Aorta (tissue), 5 donors: ENCODE measurements around the gene GRM7. TPM values are rescaled to one million over a fixed set of nuclear protein-coding genes. Genes with fewer than 3 reads are reported as not detected.

ENCODE experiments used
- ATAC-seq: fragments of 200-7000 bp; cut with Tn5 transposase; one replicate; pipeline ENCODE4 v1.9.1; 2022; ENCODE audit warnings: moderate library complexity; ENCODE audit not compliant: low FRiP score
- DNase-seq, 2 donors: peaks; one replicate each; pipeline ENCODE4 v3.0.0-alpha.2; 2020
- H3K27ac ChIP-seq, 2 donors: one replicate each; pipeline ENCODE4 v1.5.1; 2013; ENCODE audit warnings: low read length in 2 of 2, mild to moderate bottlenecking in 2 of 2, moderate library complexity in 2 of 2, control low read depth in 1 of 2, inconsistent platforms in 1 of 2, low read depth in 1 of 2
- H3K27me3 ChIP-seq, 2 donors: one replicate each; pipeline ENCODE4 v1.6.1; 2013; ENCODE audit warnings: control low read depth in 1 of 2, low read length in 1 of 2, mild to moderate bottlenecking in 1 of 2, moderate library complexity in 1 of 2; ENCODE audit not compliant: insufficient read depth in 2 of 2, control insufficient read depth in 1 of 2
- H3K36me3 ChIP-seq, 2 donors: one replicate each; pipeline ENCODE4 v1.6.1; 2013; ENCODE audit warnings: control low read depth in 1 of 2, low read length in 1 of 2, mild to moderate bottlenecking in 1 of 2; ENCODE audit not compliant: insufficient read depth in 2 of 2, control insufficient read depth in 1 of 2
- H3K4me1 ChIP-seq, 2 donors: one replicate each; pipeline ENCODE4 v1.6.1; 2013; ENCODE audit warnings: low read length in 2 of 2, control low read depth in 1 of 2, mild to moderate bottlenecking in 1 of 2, moderate library complexity in 1 of 2; ENCODE audit not compliant: insufficient read depth in 2 of 2, control insufficient read depth in 1 of 2
- H3K4me3 ChIP-seq, 2 donors: one replicate each; pipeline ENCODE4 v1.5.1; 2013; ENCODE audit warnings: low read length in 2 of 2, control low read depth in 1 of 2, mild to moderate bottlenecking in 1 of 2
- H3K9me3 ChIP-seq: one replicate; pipeline ENCODE4 v1.6.1; 2013; ENCODE audit warnings: mild to moderate bottlenecking, low read length; ENCODE audit not compliant: control insufficient read depth
- WGBS, 2 donors: extraction: QIAGEN DNeasy Blood & Tissue Kit; methylation state at CpG; one replicate each; pipeline ENCODE4 v1.1.7; 2013; 5-methylcytosine and 5-hydroxymethylcytosine counted together
- intact Hi-C, 2 donors: fragments of 100-400 bp; cut with DNase I; formaldehyde crosslinking; loops; one replicate each; pipeline versions ENCODE4 v1.14.2 to v1.15.0; 2022
- polyA plus RNA-seq, 2 donors: library from polyadenylated mRNA; stranded (reverse); fragments of 200-250 nt; gene quantifications; one replicate each; pipeline ENCODE4 v1.2.3, GENCODE V29; 2013
- total RNA-seq, 2 donors: library from RNA; stranded (reverse); fragmentation: NEBNext Ultra II Directional; extraction: Animal tissue kit (Norgen Biotek cat#: 25700); gene quantifications; one replicate each; pipeline ENCODE4 v1.2.1, GENCODE V29; 2021
- donor health status: healthy with polysubstance abuse.
- donor health status: Bipolar disorder and iron deficiency.
- donor health status: DM: no; HTN: no; CAD: no.
- donor health status: DM: no; HTN: no; CAD: no.
- donor health status: DM: yes; HTN: yes; CAD: no.

Gene GRM7
- total and polyA plus RNA-seq, 4 donors, result 0.10 to 2.5 (median 0.50) TPM

DNA sequence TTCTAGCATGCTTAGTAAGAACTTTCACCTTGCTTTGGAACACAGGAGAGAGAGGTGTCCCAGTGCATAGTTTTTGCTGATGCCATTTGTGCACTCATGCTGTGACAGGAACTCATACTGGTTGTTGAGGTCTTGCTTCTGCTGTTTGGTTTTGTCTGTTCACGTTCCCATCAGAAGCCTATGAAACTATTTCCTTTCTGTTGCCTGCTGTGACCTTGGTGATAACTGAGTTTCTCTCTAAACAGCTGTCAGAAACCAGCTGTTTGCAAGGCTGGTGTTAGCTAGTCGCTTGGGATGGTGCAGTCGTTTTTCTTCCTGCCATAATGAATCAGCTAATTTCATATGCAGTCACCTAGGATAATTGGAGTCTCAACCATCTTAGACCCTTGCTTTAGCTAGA lies 724.1 kb downstream of the GRM7 start:
- intact Hi-C loops, result no loop called here

DNA sequence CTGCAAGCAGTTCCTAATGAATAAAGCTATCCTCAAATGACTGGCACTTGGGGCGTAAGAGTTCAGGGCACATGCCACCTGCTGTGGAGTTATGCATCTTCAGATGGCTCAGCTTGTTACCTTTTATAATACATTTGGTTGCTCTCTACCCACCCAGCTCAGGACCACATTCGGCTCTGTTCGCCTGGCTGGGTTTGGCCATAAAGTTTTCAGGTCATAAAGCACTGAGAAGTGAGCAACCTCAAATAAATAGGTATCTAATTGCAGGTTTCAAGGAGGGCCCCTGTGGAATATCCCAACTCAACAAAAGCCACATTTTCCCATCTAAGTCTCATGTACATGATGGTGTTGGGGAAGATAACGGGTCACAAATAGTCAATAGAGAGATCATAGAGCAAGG lies 727.3 kb downstream of the GRM7 start:
- intact Hi-C loops, result no loop called here
- Histone ChIP-seq H3K4me1 (no peaks in the 10 kb centered on the region), H3K9me3 (no peaks in the 10 kb centered on the region), H3K27ac (no peak overlapping the region), H3K36me3 (no peaks in the 10 kb centered on the region), H3K27me3 (no peaks in the 10 kb centered on the region), H3K4me3 (no peak overlapping the region)
- DNase-seq (no peak), ATAC-seq (no peak)
- WGBS, 2 donors, result 95 to 98% methylated on average over 4 of the region's 4 CpGs

More for the DNA sequence above, 724.1 kb downstream of the GRM7 start:
- H3K36me3 ChIP-seq, result no peaks in the 10 kb centered on the region
- 68 to 76% methylated on average over 3 of the region's 3 CpGs for WGBS, 2 donors
- no peaks in the 10 kb centered on the region for H3K27me3 ChIP-seq
- no peak overlapping the region for H3K4me3 ChIP-seq
- ATAC-seq (no peak), DNase-seq (no peak)
- peaks cover 0 to 2% of the 10 kb centered on the region in 2 donors for H3K4me1 ChIP-seq
- H3K9me3 ChIP-seq, result no peaks in the 10 kb centered on the region
- no peak overlapping the region for H3K27ac ChIP-seq

DNA sequence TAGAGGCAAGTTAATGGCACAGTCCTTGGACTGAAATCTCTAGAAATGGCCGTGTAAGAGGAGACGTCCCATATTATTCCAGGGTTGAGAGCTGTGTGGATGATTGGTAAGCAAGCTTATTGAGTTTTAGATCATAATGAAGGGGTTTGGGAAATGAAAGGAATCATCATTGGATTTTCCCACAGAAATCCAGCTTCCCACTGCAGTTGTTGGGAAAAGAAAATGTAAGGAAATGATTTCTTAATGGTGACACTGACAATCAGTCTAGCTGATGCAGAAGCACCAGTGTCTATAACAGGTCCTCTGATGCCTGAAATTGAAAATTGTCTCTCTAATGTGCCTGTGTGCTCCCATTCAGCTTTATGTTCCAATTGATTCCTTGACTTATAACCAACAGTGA lies 728.6 kb downstream of the GRM7 start:
- H3K36me3 ChIP-seq, result no peaks in the 10 kb centered on the region

DNA sequence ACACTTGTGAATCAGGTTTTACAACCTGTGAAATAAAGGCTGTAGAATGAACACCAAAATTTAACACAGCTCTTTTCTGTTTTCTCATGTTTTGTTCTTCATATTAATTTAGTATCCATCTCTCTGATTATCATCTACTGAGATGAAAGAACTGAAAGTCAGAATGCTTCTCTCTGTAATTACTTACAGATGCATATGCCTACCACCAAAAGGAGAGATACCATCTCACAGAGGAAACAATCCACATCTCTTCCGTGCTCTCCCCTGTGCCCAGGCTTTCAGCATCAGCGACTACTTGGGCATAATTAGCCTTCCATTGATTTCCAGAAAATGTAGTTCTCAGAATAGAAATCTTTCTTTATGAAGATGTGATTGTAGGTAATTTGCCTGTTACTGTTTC lies 741.4 kb downstream of the GRM7 start:
- ATAC-seq, result no peak

More for the DNA sequence above, 728.6 kb downstream of the GRM7 start:
- Histone ChIP-seq H3K9me3 (no peaks in the 10 kb centered on the region), H3K27me3 (no peaks in the 10 kb centered on the region), H3K4me1 (no peaks in the 10 kb centered on the region), H3K27ac (no peak overlapping the region), H3K4me3 (no peak overlapping the region)
- ATAC-seq (no peak), DNase-seq (no peak)
- WGBS, 2 donors, result 86 to 90% methylated on average over 2 of the region's 2 CpGs
- intact Hi-C loops, result no loop called here

DNA sequence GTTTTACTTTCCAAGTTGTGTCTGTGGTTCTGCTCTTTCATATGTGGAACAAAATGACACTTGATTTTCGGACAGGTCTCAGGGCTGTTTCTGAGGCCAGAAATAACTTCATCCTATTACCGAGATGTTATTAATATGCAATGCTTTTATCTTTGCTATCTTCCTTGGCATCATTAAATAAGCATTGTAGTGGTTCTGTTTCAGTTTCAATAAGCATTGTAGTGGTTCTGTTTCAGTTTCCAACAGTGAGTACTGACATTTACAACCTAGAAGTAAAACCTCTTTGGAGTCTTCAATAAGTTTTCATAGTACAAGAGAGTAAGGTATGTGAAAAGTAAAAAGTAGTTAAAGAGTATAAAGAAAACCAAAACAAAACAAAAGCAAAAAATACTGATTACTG lies 746.2 kb downstream of the GRM7 start:
- Histone ChIP-seq H3K9me3 (no peaks in the 10 kb centered on the region), H3K4me3 (no peak overlapping the region), H3K27ac (no peak overlapping the region), H3K36me3 (no peaks in the 10 kb centered on the region), H3K4me1 (peaks cover 0 to 1% of the 10 kb centered on the region in 2 donors), H3K27me3 (no peaks in the 10 kb centered on the region)
- 68 to 69% methylated on average over 2 of the region's 2 CpGs for WGBS, 2 donors
- ATAC-seq (no peak), DNase-seq (no peak)
- intact Hi-C loops, result no loop called here

More for the DNA sequence above, 741.4 kb downstream of the GRM7 start:
- Histone ChIP-seq H3K9me3 (no peaks in the 10 kb centered on the region), H3K27me3 (no peaks in the 10 kb centered on the region), H3K27ac (no peak overlapping the region), H3K36me3 (no peaks in the 10 kb centered on the region), H3K4me3 (no peak overlapping the region), H3K4me1 (no peaks in the 10 kb centered on the region)
- no peak for DNase-seq
- WGBS, 2 donors, result 97 to 100% methylated on average over 2 of the region's 2 CpGs
- intact Hi-C loops, result no loop called here

DNA sequence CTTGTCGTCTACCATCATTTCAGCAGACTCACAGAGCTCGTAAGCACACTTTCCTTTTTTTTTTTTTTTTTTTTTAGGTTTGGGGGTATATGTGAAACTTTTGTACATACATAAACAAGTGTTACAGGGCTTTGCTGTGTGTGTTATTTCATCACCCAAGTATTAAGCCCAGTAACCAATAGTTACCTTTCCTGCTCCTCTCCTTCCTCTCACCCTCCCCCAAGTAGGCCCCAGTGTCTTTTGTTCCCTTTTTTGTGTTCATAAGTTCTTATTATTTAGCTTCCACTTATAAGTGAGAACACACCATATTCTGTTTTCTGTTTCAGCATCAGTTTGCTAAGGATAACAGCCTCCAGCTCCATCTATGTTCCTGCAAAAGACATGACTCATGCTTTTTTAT lies 746.8 kb downstream of the GRM7 start:
- WGBS, 2 donors, result 93 to 97% methylated on average over 2 of the region's 2 CpGs
- H3K9me3 ChIP-seq, result no peaks in the 10 kb centered on the region
- H3K36me3 ChIP-seq, result no peaks in the 10 kb centered on the region
- intact Hi-C loops, result no loop called here
- H3K27me3 ChIP-seq, result no peaks in the 10 kb centered on the region
- no peak overlapping the region for H3K27ac ChIP-seq
- peaks cover 0 to 1% of the 10 kb centered on the region in 2 donors for H3K4me1 ChIP-seq
- DNase-seq (no peak), ATAC-seq (no peak)
- H3K4me3 ChIP-seq, result no peak overlapping the region

DNA sequence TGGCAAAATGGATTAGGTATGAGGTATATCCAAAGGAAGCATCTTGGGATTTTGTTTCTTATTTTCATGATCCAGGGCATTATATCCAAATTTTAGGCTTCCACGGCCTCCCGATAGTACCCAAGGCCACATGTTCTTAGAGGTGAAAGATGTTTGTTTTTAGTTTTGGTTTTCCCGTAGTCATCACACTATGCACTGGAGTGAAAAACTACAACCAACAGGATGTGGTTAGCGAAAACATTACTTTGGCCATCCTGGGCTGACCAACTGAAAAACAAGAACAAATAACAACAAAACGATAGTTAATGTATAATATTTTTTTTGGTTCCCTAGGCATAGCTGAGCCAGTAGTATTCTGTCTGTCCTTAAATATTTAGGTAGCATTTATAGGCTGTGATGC lies 749.7 kb downstream of the GRM7 start:
- no peak for ATAC-seq
- intact Hi-C loops, result no loop called here

DNA sequence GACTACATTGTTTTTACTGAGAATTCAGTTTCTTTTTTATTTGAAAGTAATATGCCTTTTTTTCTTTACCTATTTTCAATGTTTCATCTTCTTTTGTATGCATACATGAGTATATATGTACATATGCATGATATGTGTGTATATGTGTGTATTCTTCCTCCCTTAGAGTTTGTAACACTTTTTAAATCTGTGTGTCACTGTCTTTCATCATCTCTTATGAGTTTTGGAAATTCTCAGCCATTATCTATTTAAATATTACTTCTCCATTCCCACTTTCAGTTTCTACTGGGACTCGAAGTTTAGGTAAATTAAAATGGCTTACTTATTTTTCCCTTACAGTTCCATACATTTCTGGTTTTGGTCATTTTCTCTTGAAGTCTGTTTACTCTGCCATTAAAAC lies 754.1 kb downstream of the GRM7 start:
- intact Hi-C loops, result no loop called here
- H3K27ac ChIP-seq, result no peak overlapping the region
- 91 to 97% methylated on average over 1 of the region's 1 CpG for WGBS, 2 donors
- H3K9me3 ChIP-seq, result no peaks in the 10 kb centered on the region
- no peak for DNase-seq
- no peak overlapping the region for H3K4me3 ChIP-seq
- peaks cover 1 to 3% of the 10 kb centered on the region in 2 donors for H3K4me1 ChIP-seq
- H3K36me3 ChIP-seq, result no peaks in the 10 kb centered on the region
- no peak for ATAC-seq
- no peaks in the 10 kb centered on the region for H3K27me3 ChIP-seq

More for the DNA sequence above, 749.7 kb downstream of the GRM7 start:
- no peak overlapping the region for H3K4me3 ChIP-seq
- WGBS, 2 donors, result 95 to 97% methylated on average over 5 of the region's 5 CpGs
- peaks cover 0 to 1% of the 10 kb centered on the region in 2 donors for H3K4me1 ChIP-seq
- H3K27ac ChIP-seq, result no peak overlapping the region
- DNase-seq, result no peak
- no peaks in the 10 kb centered on the region for H3K9me3 ChIP-seq
- H3K36me3 ChIP-seq, result no peaks in the 10 kb centered on the region
- H3K27me3 ChIP-seq, result no peaks in the 10 kb centered on the region

DNA sequence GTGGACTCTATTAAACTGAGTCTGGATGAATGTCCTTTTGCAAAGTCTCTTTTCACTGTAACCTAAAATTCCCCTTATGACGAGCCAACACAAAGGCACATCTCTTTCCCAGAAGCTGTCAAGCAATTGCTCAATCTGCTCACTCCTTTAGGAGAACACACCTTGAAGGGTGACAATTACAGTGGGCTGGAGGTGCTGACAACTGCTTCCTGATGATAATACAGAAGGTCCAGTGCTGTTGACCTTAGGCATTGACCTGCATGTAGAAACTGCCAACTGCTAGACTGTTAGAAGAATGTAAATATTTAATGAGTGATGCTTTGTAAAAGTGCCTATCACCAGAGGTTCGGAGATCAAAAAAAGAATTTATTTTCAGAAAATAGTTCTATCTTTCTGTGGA lies 757.7 kb downstream of the GRM7 start:
- 50 to 63% methylated on average over 2 of the region's 2 CpGs for WGBS, 2 donors
- Histone ChIP-seq H3K9me3 (no peaks in the 10 kb centered on the region), H3K4me3 (no peak overlapping the region), H3K4me1 (peaks cover 0 to 3% of the 10 kb centered on the region in 2 donors), H3K36me3 (no peaks in the 10 kb centered on the region), H3K27ac (no peak overlapping the region), H3K27me3 (no peaks in the 10 kb centered on the region)
- no peak for DNase-seq
- no peak for ATAC-seq
- intact Hi-C loops, result no loop called here
